Testis (tissue), 2 donors: ENCODE measurements around the gene RNF114.

Source experiments
- POLR2A ChIP-seq: fragments of 450-650 bp; IDR thresholded peaks from one replicate; pipeline ENCODE4 v1.6.1; 2017; ENCODE audit warnings: antibody characterized with exemption, mild to moderate bottlenecking, moderate library complexity
- TF ChIP-seq, protein P1 (sequence below), 3 experiments: fragments of 450-650 bp in 2 of 3; fragments of 200-600 bp in 1 of 3; sonication (generic) in 1 of 3; IDR thresholded peaks; one replicate each; pipeline ENCODE4 v1.5.1; 2016 to 2019; ENCODE audit warnings: antibody characterized with exemption in 3 of 3, mild to moderate bottlenecking in 2 of 3, moderate library complexity in 1 of 3

DNA sequence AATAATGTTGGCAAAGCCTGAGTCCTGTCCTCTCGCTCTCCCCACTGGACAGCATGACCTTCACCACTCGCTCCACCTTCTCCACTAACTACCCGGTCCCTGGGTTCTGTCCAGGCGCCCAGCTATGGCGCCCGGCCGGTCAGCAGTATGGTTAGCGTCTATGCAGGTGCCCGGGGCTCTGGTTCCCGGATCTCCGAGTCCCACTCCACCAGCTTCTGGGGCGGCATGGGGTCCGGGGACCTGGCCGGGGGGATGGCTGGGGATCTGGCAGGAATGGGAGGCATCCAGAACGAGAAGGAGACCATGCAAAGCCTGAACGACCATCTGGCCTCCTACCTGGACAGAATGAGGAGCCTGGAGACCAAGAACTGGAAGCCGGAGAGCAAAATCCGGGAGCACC, 20.5 kb downstream of the RNF114 start:
- TF ChIP-seq, protein P1, sequence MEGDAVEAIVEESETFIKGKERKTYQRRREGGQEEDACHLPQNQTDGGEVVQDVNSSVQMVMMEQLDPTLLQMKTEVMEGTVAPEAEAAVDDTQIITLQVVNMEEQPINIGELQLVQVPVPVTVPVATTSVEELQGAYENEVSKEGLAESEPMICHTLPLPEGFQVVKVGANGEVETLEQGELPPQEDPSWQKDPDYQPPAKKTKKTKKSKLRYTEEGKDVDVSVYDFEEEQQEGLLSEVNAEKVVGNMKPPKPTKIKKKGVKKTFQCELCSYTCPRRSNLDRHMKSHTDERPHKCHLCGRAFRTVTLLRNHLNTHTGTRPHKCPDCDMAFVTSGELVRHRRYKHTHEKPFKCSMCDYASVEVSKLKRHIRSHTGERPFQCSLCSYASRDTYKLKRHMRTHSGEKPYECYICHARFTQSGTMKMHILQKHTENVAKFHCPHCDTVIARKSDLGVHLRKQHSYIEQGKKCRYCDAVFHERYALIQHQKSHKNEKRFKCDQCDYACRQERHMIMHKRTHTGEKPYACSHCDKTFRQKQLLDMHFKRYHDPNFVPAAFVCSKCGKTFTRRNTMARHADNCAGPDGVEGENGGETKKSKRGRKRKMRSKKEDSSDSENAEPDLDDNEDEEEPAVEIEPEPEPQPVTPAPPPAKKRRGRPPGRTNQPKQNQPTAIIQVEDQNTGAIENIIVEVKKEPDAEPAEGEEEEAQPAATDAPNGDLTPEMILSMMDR (IDR thresholded peaks at IDR 0.05) = no peak
- no peak for TF ChIP-seq POLR2A
